ENCODE data around the gene TTN. TPM values are rescaled to one million over a fixed set of nuclear protein-coding genes. Genes with fewer than 3 reads are reported as not detected.

Gene TTN
- total and polyA plus RNA-seq, 2 experiments from 2014 or later, result 12.5 to 15.7 TPM

- Mint-ChIP-seq H3K9me3 (no peaks in the 10 kb centered on the region), H3K4me1 (no peaks in the 10 kb centered on the region), H3K27me3 (ENCODE audit: insufficient read depth, low read depth, poor library complexity) (no peaks in the 10 kb centered on the region), H3K36me3 (ENCODE audit: low read depth) (no peaks in the 10 kb centered on the region), H3K27ac (no peak overlapping the region), H3K4me3 (no peak overlapping the region)
- H2AFZ ChIP-seq, result no peak overlapping the region
- DNase-seq (ENCODE audit: low spot score), result no peak
- H3K4me3 ChIP-seq, result no peak overlapping the region
- no peak for ATAC-seq
- H3K27me3 ChIP-seq (ENCODE audit: insufficient read depth), result no peaks in the 10 kb centered on the region
- H3K4me1 ChIP-seq (ENCODE audit: insufficient read depth), result no peaks in the 10 kb centered on the region
- no peak overlapping the region for H3K4me2 ChIP-seq
- H3K36me3 ChIP-seq (ENCODE audit: insufficient read depth), result no peaks in the 10 kb centered on the region
- TF ChIP-seq, protein P1, sequence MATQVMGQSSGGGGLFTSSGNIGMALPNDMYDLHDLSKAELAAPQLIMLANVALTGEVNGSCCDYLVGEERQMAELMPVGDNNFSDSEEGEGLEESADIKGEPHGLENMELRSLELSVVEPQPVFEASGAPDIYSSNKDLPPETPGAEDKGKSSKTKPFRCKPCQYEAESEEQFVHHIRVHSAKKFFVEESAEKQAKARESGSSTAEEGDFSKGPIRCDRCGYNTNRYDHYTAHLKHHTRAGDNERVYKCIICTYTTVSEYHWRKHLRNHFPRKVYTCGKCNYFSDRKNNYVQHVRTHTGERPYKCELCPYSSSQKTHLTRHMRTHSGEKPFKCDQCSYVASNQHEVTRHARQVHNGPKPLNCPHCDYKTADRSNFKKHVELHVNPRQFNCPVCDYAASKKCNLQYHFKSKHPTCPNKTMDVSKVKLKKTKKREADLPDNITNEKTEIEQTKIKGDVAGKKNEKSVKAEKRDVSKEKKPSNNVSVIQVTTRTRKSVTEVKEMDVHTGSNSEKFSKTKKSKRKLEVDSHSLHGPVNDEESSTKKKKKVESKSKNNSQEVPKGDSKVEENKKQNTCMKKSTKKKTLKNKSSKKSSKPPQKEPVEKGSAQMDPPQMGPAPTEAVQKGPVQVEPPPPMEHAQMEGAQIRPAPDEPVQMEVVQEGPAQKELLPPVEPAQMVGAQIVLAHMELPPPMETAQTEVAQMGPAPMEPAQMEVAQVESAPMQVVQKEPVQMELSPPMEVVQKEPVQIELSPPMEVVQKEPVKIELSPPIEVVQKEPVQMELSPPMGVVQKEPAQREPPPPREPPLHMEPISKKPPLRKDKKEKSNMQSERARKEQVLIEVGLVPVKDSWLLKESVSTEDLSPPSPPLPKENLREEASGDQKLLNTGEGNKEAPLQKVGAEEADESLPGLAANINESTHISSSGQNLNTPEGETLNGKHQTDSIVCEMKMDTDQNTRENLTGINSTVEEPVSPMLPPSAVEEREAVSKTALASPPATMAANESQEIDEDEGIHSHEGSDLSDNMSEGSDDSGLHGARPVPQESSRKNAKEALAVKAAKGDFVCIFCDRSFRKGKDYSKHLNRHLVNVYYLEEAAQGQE (IDR thresholded peaks at IDR 0.05; ENCODE audit: unreplicated experiment), result no peak
- TF ChIP-seq ZNF114 (CRISPR knock-in tag; IDR thresholded peaks at IDR 0.05), result no peak
- TF ChIP-seq EZH2phosphoT487 (IDR thresholded peaks at IDR 0.05; ENCODE audit: unreplicated experiment), result no peak
- no peak for TF ChIP-seq POLR2AphosphoS5 (IDR thresholded peaks at IDR 0.05; ENCODE audit: low read depth)
- no peak for TF ChIP-seq JUNB (IDR thresholded peaks at IDR 0.05; ENCODE audit: unreplicated experiment)
- TF ChIP-seq STAT1 (IDR thresholded peaks at IDR 0.05; ENCODE audit: unreplicated experiment), result no peak
- no peak for TF ChIP-seq CTCF (conservative IDR thresholded peaks at IDR 0.05; ENCODE audit: low read depth in 2 of 2)
- no peak for TF ChIP-seq ZNF331 (CRISPR knock-in tag; IDR thresholded peaks at IDR 0.05; ENCODE audit: low read depth)
- TF ChIP-seq, protein P2, sequence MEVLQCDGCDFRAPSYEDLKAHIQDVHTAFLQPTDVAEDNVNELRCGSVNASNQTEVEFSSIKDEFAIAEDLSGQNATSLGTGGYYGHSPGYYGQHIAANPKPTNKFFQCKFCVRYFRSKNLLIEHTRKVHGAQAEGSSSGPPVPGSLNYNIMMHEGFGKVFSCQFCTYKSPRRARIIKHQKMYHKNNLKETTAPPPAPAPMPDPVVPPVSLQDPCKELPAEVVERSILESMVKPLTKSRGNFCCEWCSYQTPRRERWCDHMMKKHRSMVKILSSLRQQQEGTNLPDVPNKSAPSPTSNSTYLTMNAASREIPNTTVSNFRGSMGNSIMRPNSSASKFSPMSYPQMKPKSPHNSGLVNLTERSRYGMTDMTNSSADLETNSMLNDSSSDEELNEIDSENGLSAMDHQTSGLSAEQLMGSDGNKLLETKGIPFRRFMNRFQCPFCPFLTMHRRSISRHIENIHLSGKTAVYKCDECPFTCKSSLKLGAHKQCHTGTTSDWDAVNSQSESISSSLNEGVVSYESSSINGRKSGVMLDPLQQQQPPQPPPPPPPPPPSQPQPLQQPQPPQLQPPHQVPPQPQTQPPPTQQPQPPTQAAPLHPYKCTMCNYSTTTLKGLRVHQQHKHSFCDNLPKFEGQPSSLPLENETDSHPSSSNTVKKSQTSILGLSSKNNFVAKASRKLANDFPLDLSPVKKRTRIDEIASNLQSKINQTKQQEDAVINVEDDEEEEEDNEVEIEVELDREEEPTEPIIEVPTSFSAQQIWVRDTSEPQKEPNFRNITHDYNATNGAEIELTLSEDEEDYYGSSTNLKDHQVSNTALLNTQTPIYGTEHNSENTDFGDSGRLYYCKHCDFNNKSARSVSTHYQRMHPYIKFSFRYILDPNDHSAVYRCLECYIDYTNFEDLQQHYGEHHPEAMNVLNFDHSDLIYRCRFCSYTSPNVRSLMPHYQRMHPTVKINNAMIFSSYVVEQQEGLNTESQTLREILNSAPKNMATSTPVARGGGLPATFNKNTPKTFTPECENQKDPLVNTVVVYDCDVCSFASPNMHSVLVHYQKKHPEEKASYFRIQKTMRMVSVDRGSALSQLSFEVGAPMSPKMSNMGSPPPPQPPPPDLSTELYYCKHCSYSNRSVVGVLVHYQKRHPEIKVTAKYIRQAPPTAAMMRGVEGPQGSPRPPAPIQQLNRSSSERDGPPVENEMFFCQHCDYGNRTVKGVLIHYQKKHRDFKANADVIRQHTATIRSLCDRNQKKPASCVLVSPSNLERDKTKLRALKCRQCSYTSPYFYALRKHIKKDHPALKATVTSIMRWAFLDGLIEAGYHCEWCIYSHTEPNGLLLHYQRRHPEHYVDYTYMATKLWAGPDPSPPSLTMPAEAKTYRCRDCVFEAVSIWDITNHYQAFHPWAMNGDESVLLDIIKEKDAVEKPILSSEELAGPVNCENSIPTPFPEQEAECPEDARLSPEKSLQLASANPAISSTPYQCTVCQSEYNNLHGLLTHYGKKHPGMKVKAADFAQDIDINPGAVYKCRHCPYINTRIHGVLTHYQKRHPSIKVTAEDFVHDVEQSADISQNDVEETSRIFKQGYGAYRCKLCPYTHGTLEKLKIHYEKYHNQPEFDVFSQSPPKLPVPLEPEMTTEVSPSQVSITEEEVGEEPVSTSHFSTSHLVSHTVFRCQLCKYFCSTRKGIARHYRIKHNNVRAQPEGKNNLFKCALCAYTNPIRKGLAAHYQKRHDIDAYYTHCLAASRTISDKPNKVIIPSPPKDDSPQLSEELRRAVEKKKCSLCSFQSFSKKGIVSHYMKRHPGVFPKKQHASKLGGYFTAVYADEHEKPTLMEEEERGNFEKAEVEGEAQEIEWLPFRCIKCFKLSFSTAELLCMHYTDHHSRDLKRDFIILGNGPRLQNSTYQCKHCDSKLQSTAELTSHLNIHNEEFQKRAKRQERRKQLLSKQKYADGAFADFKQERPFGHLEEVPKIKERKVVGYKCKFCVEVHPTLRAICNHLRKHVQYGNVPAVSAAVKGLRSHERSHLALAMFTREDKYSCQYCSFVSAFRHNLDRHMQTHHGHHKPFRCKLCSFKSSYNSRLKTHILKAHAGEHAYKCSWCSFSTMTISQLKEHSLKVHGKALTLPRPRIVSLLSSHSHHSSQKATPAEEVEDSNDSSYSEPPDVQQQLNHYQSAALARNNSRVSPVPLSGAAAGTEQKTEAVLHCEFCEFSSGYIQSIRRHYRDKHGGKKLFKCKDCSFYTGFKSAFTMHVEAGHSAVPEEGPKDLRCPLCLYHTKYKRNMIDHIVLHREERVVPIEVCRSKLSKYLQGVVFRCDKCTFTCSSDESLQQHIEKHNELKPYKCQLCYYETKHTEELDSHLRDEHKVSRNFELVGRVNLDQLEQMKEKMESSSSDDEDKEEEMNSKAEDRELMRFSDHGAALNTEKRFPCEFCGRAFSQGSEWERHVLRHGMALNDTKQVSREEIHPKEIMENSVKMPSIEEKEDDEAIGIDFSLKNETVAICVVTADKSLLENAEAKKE (CRISPR knock-in tag; IDR thresholded peaks at IDR 0.05), result no peak
- H3F3A ChIP-seq (replicated peaks; ENCODE audit: low read depth), result no peaks in the 10 kb centered on the region
- no peak overlapping the region for H3K27ac ChIP-seq (ENCODE audit: low read depth)
- H4K20me1 ChIP-seq (replicated peaks; ENCODE audit: insufficient read depth), result no peaks in the 10 kb centered on the region
- no peaks in the 10 kb centered on the region for H3K79me2 ChIP-seq (replicated peaks; ENCODE audit: insufficient read depth)
- H3K9me2 ChIP-seq (ENCODE audit: insufficient read depth), result no peaks in the 10 kb centered on the region
Measured at GRCh38 chr2:178806543-178806942, 680 bp downstream of the TTN start.
